DMS53 treated with DMSO at 0.1 percent for 48 hours (cell line): Measurements from ENCODE around the gene PTTG1.
A peak's percentile ranks its signal among the peaks of the same experiment; 100 is the strongest.

Experiments used
- DNase-seq: peaks from one replicate; lab custom pipeline; 2025; ENCODE audit not compliant: unreplicated experiment; lab: John Stamatoyannopoulos, UW

Gene PTTG1

GRCh38 chr5:160421625-160422258 is at the start of gene PTTG1:
TSS of gene PTTG1 (plus strand) at chr5:160421855. CDS start at chr5:160422313, 458 bp downstream.
- DNase-seq = peak; percentile 94

- DNase-seq = no peak
These were observed 46.5 kb upstream of the PTTG1 start for GRCh38 chr5:160375166-160375565.

DNA sequence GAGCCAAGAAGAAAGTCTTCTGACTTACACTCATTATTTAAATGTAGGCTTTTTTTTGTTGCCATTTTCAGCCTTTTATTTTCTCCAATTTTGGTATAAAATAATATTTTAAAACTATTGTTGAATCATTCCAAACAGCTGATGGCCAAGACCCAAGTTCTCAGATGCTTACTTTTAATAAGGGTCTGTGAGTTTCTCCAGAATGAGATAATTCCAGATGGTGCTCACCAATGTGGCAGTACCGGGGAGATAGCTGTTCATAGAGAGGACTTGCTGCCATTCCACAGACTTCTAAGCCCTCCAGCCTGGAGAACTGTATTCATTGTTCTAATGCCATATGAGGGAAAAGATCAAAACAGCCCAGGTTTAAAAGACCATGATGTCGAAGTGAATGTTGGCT is 46.0 kb upstream of the PTTG1 start:
- DNase-seq = no peak

DNA sequence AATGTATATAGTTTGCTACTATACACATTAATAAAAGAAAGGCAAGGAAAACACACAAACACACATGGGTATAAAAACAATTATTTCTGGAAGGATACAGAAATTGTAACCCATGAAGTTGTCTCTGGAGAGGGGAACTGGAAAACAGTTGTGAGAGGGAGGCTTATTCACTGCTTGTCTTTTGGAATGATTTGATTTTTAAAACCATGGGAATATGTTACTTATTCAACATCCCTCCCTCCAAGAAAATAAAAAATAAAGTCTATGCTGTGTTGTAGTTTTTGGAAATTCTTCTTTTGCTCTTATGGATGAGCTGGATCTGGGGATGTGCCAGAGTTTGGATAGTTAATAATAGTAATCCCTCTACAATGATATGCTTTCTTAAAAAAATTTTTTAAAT is 45.2 kb upstream of the PTTG1 start:
- DNase-seq = no peak

- DNase-seq = no peak
These were observed 44.0 kb upstream of the PTTG1 start for GRCh38 chr5:160377651-160378050.

GRCh38 chr5:160378330-160378729 is 43.3 kb upstream of the PTTG1 start:
- no peak for DNase-seq

GRCh38 chr5:160379511-160379910 is 42.1 kb upstream of the PTTG1 start:
- DNase-seq = no peak

DNA sequence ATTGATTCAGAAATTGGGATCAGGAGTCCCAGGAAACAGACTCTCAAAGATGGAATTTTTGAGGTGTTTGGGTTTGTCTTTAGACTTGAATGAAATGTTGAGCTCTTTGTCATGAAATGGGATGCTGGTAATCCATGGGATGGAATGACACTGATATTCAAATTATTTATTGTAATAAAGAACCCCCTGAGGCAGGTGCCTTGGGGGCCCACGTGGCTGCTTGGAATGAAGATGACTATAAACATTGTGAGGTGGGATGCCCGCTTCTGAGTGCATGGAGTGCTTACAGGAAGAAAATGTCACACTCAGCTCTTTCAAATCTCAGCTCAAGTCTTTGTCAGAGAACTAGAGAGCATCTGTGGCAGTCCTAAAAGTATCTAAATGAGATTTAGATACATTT is 41.6 kb upstream of the PTTG1 start:
- DNase-seq = no peak

- DNase-seq = no peak
These were observed 39.3 kb upstream of the PTTG1 start for GRCh38 chr5:160382346-160382745.

GRCh38 chr5:160384681-160385080 is 37.0 kb upstream of the PTTG1 start:
- no peak for DNase-seq

GRCh38 chr5:160385496-160385895 is 36.2 kb upstream of the PTTG1 start:
- no peak for DNase-seq

DNA sequence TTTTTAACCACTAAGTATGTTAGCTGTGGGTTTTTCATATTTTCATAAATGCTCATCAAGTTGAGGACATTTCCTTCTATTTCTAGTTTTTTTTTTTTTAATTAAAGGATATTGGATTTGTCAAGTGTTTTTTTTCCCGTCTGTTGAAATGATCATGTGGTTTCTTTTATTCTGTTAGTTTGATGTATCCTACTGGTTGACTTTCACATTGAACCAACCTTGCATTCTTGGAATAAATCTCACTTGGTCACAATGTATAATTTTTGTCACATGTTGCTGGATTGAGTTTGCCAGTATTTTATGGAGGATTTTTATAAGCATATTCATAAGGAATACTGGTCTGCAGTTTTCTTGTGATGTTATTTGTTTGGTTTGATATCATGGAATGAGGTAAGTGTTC is 34.2 kb upstream of the PTTG1 start:
- no peak for DNase-seq

GRCh38 chr5:160390787-160391696 is 30.6 kb upstream of the PTTG1 start:
- DNase-seq = peak; percentile 25

DNA sequence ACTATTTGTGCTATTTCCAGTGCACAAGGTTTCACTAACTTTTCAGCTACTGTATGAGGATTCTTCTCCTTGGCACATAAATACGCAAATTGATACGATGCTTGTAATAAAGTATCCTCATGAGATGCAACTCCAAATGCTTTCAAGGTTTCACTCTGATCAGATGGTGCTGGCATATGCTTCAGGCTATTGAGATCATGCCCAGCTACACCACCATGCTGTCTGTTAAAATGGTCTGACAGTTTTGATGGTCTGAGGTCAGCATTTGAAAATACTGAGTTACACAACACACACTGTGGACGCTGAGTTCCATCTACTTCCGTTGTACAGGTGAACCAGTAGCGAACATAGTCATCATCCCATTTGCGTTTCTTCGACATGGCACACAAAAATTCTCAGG is 26.5 kb upstream of the PTTG1 start:
- no peak for DNase-seq

- no peak for DNase-seq
These were observed 24.2 kb upstream of the PTTG1 start for GRCh38 chr5:160397492-160397891.

- DNase-seq = no peak
These were observed 22.8 kb upstream of the PTTG1 start for GRCh38 chr5:160398806-160399205.

DNA sequence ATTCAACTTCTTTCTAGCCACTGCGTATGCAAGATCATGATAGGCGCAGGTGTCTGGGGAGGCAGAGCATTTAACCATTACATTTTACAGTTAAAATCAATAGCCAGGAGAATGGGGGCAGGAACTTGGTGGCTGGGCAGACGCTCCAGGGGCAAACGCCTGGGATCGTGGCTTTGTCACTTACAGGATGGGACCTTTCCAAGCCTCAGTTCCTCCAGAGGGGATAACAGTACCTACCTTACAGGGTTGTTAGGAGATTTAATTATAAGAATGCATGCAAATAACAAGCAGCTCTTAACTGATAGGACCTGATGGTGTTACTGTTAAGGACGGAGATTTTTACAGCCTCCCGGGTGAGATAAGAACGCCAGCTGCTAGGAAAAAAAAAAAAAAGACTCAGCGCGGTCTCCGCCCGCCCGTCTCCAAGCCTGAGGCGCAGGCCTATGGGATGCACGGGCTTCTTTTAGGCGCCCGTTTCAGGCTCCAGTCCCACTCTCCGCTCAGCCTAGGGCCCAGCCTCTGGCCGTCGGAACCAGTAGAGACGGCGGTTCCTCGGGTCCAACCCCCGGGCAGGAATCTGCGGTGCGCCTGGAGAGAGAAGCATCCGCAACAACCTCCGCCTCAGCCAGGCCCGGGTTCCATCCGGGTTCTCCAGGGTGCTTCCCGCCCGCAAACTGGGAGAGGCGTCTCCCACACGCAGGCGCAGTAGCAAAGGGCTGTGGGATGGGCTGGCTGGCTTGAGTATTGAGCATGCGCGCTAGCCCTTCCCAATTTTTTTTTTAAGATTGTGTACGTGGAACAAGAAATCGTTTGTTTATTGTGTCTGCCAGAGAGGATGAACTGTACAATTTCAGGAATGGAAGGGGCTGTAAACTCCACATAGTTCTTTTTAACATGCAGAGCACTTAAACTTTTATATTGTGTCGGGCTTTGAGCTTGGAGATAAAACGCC is 22.0 kb upstream of the PTTG1 start, which contains the start of gene FAM200C:
FAM200C (minus strand) TSS at position 653 of the 952 bp plus-strand sequence. CDS start 4,564 bp downstream, outside the sequence.
- DNase-seq = peak; percentile 94

DNA sequence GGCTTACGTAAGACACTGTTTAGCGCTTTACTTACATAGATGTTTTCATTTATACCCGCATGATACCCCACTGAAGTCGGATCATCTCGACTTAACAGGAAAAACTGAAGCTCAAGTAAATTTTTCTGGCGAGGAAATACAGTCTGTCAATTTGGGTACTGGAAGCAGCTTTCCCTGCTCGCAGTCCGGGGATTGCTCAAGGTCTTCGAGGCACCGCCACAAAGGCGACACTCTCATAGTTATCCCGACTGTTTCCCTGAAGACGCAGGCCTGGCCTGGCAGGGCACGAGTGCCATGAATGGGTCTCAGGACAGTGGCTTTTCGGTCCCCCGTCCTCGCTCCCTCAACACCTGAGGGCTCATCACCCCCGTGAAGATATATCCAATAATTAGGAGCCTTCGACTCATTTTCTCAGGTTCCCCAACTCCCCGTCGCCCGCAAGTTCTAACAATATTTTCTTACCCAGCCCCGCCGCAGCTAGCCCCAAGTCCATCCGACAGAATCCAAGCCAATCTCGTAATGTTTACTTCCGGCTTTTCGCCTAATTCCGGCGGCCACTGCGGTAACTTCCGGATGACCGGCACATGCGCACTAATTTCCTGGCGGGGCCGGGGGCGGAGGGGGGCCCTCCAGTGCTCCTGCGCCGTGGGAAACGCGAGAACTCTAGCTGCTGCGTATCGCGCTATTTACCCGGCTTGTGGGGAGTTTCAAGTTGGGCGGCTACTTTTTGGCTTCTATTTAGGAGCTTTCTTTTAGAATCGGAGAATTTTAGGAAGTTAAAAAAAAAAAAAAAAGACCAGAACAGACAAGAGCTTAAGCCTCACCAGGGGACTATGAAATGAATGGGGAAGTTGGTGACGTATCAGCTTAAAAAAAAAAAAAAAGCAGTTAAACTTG is 2.8 kb upstream of the PTTG1 start, which contains the start of gene SLU7:
SLU7 (minus strand) TSS at position 521 of the 897 bp plus-strand sequence. CDS start 3,787 bp downstream, outside the sequence.
- DNase-seq = peak; percentile 92

DNA sequence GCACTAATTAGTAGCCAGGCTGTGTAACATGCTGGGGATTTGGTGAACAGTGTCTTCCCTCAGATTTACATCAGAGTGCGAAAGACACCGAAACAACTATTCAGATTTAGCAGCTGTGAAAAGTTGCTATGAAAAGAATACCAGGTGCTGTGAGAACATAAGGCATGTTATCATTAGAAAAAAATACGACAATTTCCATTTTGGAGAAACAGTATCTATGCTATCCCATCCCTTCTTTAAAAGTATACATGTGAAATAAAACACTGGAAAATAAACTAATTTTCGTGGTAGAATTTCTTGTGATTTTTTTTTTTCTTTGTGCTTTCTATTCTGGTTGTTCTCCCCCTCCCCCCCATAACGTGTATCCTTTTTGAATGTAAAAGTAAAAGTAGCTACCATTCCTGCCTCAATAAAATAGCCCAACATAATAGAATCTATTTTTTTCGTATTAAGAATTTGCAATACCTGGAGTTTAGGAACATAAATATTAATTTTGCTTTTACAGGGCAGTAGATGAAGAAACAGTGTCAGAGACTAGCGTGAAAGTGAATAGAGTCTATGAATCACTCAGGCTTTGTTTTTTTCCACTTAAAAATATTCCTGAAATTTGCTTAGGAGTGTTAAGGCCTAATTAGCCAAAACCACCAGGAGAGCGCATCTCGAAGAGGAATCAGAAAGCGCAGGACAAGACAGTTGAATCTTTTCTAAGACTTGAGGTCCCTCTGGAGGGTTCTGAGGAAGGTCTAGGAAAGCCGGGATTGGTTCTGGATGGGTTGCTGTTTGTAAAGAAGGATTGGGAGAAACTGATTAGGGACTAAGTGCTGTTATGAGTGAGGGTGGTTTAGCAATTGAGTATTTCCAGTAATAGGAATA is 2.0 kb upstream of the PTTG1 start:
- DNase-seq = peak; percentile 32
